Activated CD4-positive, alpha-beta memory T cell treated with anti-CD3 and anti-CD28 coated beads for 36 hours (primary cell): ENCODE results near the gene HTR1D. TPM values are rescaled to one million over a fixed set of nuclear protein-coding genes. Genes with fewer than 3 reads are reported as not detected.

ENCODE experiments used
- total RNA-seq, 2 experiments: library from RNA; stranded (reverse); gene quantifications; one replicate each; pipeline ENCODE4 v1.2.3, GENCODE V29; 2021

Gene HTR1D
- total RNA-seq, 2 experiments from 2014 or later, result not detected

Other genes with a start within 250 kb of the HTR1D start
- not detected for gene LACTBL1, start 244.6 kb downstream of the HTR1D start, total RNA-seq
- not detected for gene TEX46, start 201.7 kb downstream of the HTR1D start, total RNA-seq
- 10 to 100 TPM; 60.2 to 61.9 TPM for gene KDM1A, start 198.0 kb downstream of the HTR1D start, total RNA-seq
- gene LUZP1, start 48.6 kb downstream of the HTR1D start, total RNA-seq, result 10 to 100 TPM; 19.0 to 21.2 TPM
- gene HNRNPR, start 126.8 kb upstream of the HTR1D start, total RNA-seq, result 100 to 1,000 TPM; 180 to 183 TPM
- 1 to 10 TPM; 4.6 to 4.8 TPM for gene ZNF436, start 152.3 kb upstream of the HTR1D start, total RNA-seq
- gene TCEA3, start 207.2 kb upstream of the HTR1D start, total RNA-seq, result 1 to 10 TPM; 4.4 to 4.5 TPM